Fibroblast of lung (primary cell): Measurements from ENCODE around the gene HERPUD1. TPM values are rescaled to one million over a fixed set of nuclear protein-coding genes. Genes with fewer than 3 reads are reported as not detected.
A peak's percentile ranks its signal among the peaks of the same experiment; 100 is the strongest.

Source experiments
- DNase-seq, 2 donors: peaks; one replicate each; pipeline versions ENCODE4 v3.0.0 to v3.0.0-alpha.2; 2010; ENCODE audit warnings: low read depth in 2 of 2
- H2AFZ ChIP-seq: 2 replicates; pipeline ENCODE4 v1.5.1; 2012; ENCODE audit warnings: low read length, control low read depth, inconsistent platforms
- H3K27ac ChIP-seq: 2 replicates; pipeline ENCODE4 v1.5.1; 2011; ENCODE audit warnings: low read length, control low read depth; ENCODE audit not compliant: insufficient read depth
- H3K27me3 ChIP-seq: 2 replicates; pipeline ENCODE4 v1.5.1; 2011; ENCODE audit warnings: mild to moderate bottlenecking, low read length; ENCODE audit not compliant: control insufficient read depth, insufficient read depth
- H3K36me3 ChIP-seq: 2 replicates; pipeline ENCODE4 v1.5.1; 2011; ENCODE audit warnings: low read length; ENCODE audit not compliant: control insufficient read depth, insufficient read depth
- H3K4me1 ChIP-seq: 2 replicates; pipeline ENCODE4 v1.5.1; 2011; ENCODE audit warnings: low read length; ENCODE audit not compliant: control insufficient read depth, insufficient read depth; ENCODE audit errors: extremely low read depth
- H3K4me2 ChIP-seq: 2 replicates; pipeline ENCODE4 v1.5.1; 2011; ENCODE audit warnings: low read length, control low read depth; ENCODE audit not compliant: insufficient read depth; ENCODE audit errors: extremely low read depth
- H3K4me3 ChIP-seq, 4 experiments: fragments of 200-600 bp in 1 of 4; sonication (generic) in 1 of 4; replicated peaks in 1 of 4; 2 replicates each; pipeline ENCODE4 v1.5.1; 2011 to 2016; ENCODE audit warnings: low read length in 4 of 4, low read depth in 3 of 4, mild to moderate bottlenecking in 3 of 4, control low read depth in 2 of 4, inconsistent platforms in 1 of 4, mixed read lengths in 1 of 4; ENCODE audit not compliant: insufficient read depth in 1 of 4; ENCODE audit errors: control extremely low read depth in 1 of 4
- H3K79me2 ChIP-seq: 2 replicates; pipeline ENCODE4 v1.5.1; 2012; ENCODE audit warnings: mild to moderate bottlenecking, low read length, inconsistent platforms; ENCODE audit not compliant: control insufficient read depth, insufficient read depth
- H3K9ac ChIP-seq: 2 replicates; pipeline ENCODE4 v1.5.1; 2011; ENCODE audit warnings: mild to moderate bottlenecking, low read length, control low read depth; ENCODE audit not compliant: insufficient read depth
- H3K9me3 ChIP-seq: 2 replicates; pipeline ENCODE4 v1.5.1; 2012; ENCODE audit warnings: low read depth, low read length; ENCODE audit not compliant: control insufficient read depth, insufficient read depth
- H4K20me1 ChIP-seq: 2 replicates; pipeline ENCODE4 v1.5.1; 2011; ENCODE audit warnings: low read length; ENCODE audit not compliant: control insufficient read depth, insufficient read depth; ENCODE audit errors: extremely low read depth
- CTCF ChIP-seq, 2 donors: IDR thresholded peaks in 1 of 2; conservative IDR thresholded peaks in 1 of 2; 1 replicate in 1 of 2; 2 replicates in 1 of 2; pipeline ENCODE4 v1.5.1; 2011 to 2012; ENCODE audit warnings: low read length in 2 of 2, control low read depth in 1 of 2, inconsistent platforms in 1 of 2, low read depth in 1 of 2, mild to moderate bottlenecking in 1 of 2
- EZH2 ChIP-seq: IDR thresholded peaks from 2 replicates; pipeline ENCODE4 v1.5.1; 2012; ENCODE audit warnings: low read length, control low read depth, mild to moderate bottlenecking; ENCODE audit errors: missing control alignments
- polyA plus RNA-seq, 2 donors: library from polyadenylated mRNA; depleted of rRNA in 1 of 2; stranded (reverse) in 1 of 2; unstranded in 1 of 2; fragments of >200 nt; gene quantifications; 2 replicates each; pipeline ENCODE4 v1.2.1, GENCODE V29; 2011 to 2012; ENCODE audit warnings: missing spikeins in 1 of 2
- total RNA-seq: library from RNA; depleted of rRNA; stranded (reverse); fragments of >200 nt; gene quantifications from 2 replicates; pipeline ENCODE4 v1.2.1, GENCODE V29; 2014

The HERPUD1 gene
- total and polyA plus RNA-seq, 2 donors (not counting 1 experiment from before 2014, with no cell fraction given), result 117 to 199 TPM

GRCh38 chr16:56961851-56962281, 29.9 kb downstream of the HERPUD1 start, which contains the start of gene CETP:
Gene CETP, plus strand, starts transcription at chr16:56961950. Its CDS starts 30 bp downstream, at chr16:56961980.
- TF ChIP-seq EZH2 (no peak), CTCF (conservative IDR thresholded peaks at IDR 0.05 in 1 of 2, IDR thresholded peaks at IDR 0.05 in 1 of 2; ENCODE audit: low read depth in 1 of 2, low read length in 2 of 2) (no peak)
- peaks cover 18% of the 10 kb centered on the region for H3K4me1 ChIP-seq
- no peak within 1 kb of the TSS for H3K4me2 ChIP-seq
- H3K27ac ChIP-seq, result no peak within 1 kb of the TSS
- H3K79me2 ChIP-seq, result no peaks in the 10 kb centered on the region
- H4K20me1 ChIP-seq, result no peaks in the 10 kb centered on the region
- H3K27me3 ChIP-seq, result no peaks in the 10 kb centered on the region
- no peaks in the 10 kb centered on the region for H3K36me3 ChIP-seq
- H2AFZ ChIP-seq, result no peak within 1 kb of the TSS
- no peaks in the 10 kb centered on the region for H3K9me3 ChIP-seq
- no peak within 1 kb of the TSS for H3K9ac ChIP-seq
- no peak within 1 kb of the TSS for H3K4me3 ChIP-seq
- no peak for DNase-seq

GRCh38 chr16:56964243-56965148, 32.6 kb downstream of the HERPUD1 start:
- Histone ChIP-seq H3K9ac (no peak overlapping the region), H3K27me3 (no peaks in the 10 kb centered on the region), H3K4me3 (no peak overlapping the region), H3K36me3 (no peaks in the 10 kb centered on the region), H4K20me1 (no peaks in the 10 kb centered on the region), H3K27ac (peak overlapping the region; percentile 75), H2AFZ (no peak overlapping the region), H3K4me1 (peaks cover 18% of the 10 kb centered on the region), H3K4me2 (peak overlapping the region; percentile 35), H3K9me3 (no peaks in the 10 kb centered on the region), H3K79me2 (no peaks in the 10 kb centered on the region)
- no peak for TF ChIP-seq EZH2
- peak; percentile 40 to 71 for TF ChIP-seq CTCF (conservative IDR thresholded peaks at IDR 0.05 in 1 of 2, IDR thresholded peaks at IDR 0.05 in 1 of 2; ENCODE audit: low read depth in 1 of 2, low read length in 2 of 2)
- DNase-seq, result peak; percentile 77 to 92

- Histone ChIP-seq H3K9ac (no peak overlapping the region), H3K9me3 (no peaks in the 10 kb centered on the region)
- no peak for DNase-seq
Measured at GRCh38 chr16:56965149-56966092, 33.5 kb downstream of the HERPUD1 start.

More at GRCh38 chr16:56965149-56966092, 33.5 kb downstream of the HERPUD1 start:
- Histone ChIP-seq H3K27ac (peak overlapping the region; percentile 75), H2AFZ (no peak overlapping the region), H3K36me3 (no peaks in the 10 kb centered on the region), H3K27me3 (no peaks in the 10 kb centered on the region), H3K4me1 (peaks cover 18% of the 10 kb centered on the region), H4K20me1 (no peaks in the 10 kb centered on the region), H3K79me2 (no peaks in the 10 kb centered on the region), H3K4me3 (no peak overlapping the region), H3K4me2 (no peak overlapping the region)
- no peak for TF ChIP-seq EZH2
- TF ChIP-seq CTCF (conservative IDR thresholded peaks at IDR 0.05 in 1 of 2, IDR thresholded peaks at IDR 0.05 in 1 of 2; ENCODE audit: low read depth in 1 of 2, low read length in 2 of 2), result no peak
